BLaER1 treated with 17β-estradiol and CSF1 and Interleukin-3, amounts not matched to agents 10 nM and 100 nM (cell line): ENCODE measurements around the gene FRAT1.

Experiments used
- H3K27ac ChIP-seq, 11 experiments: shearing (Covaris generic); formaldehyde crosslinking; 2 replicates each; pipeline ENCODE4 v1.8.1; 2022
- H3K27me3 ChIP-seq, 11 experiments: shearing (Covaris generic); formaldehyde crosslinking; 2 replicates each; pipeline ENCODE4 v1.8.1; 2022
- H3K36me3 ChIP-seq, 11 experiments: shearing (Covaris generic); formaldehyde crosslinking; 2 replicates each; pipeline ENCODE4 v1.8.1; 2022
- H3K4me1 ChIP-seq, 10 experiments: shearing (Covaris generic); formaldehyde crosslinking; 2 replicates each; pipeline ENCODE4 v1.8.1; 2022
- H3K4me2 ChIP-seq, 11 experiments: shearing (Covaris generic); formaldehyde crosslinking; 2 replicates each; pipeline ENCODE4 v1.8.1; 2022
- H3K4me3 ChIP-seq, 10 experiments: shearing (Covaris generic); formaldehyde crosslinking; 2 replicates each; pipeline ENCODE4 v1.8.1; 2022
- H3K9ac ChIP-seq, 11 experiments: shearing (Covaris generic); formaldehyde crosslinking; 2 replicates each; pipeline ENCODE4 v1.8.1; 2022
- H3K9me3 ChIP-seq, 11 experiments: shearing (Covaris generic); formaldehyde crosslinking; replicated peaks in 1 of 11; 2 replicates each; pipeline ENCODE4 v1.8.1; 2022
- H4K20me1 ChIP-seq, 11 experiments: shearing (Covaris generic); formaldehyde crosslinking; 2 replicates each; pipeline ENCODE4 v1.8.1; 2022
- Cebpa-rat ChIP-seq, 11 experiments: shearing (Covaris generic); IDR thresholded peaks; 2 replicates each; pipeline ENCODE4 v1.8.1; 2022

FRAT1 gene

GRCh38 chr10:97318772-97319651 lies at the start of gene FRAT1:
FRAT1 (plus strand) TSS chr10:97319271; CDS start chr10:97319454, 183 bp downstream.
- Histone ChIP-seq H3K9me3 (no peaks in the 10 kb centered on the region), H3K9ac (peak within 1 kb of the TSS; percentile 96 to 100 (median 99)), H3K4me2 (peak within 1 kb of the TSS; percentile 71 to 99 (median 95)), H3K4me1 (peaks cover 36 to 70% (median 48%) of the 10 kb centered on the region in 10 experiments), H3K27me3 (peaks cover 0 to 7% (median 0%) of the 10 kb centered on the region in 11 experiments; a peak in 2 of 22 replicates), H4K20me1 (peaks cover 6 to 42% (median 22%) of the 10 kb centered on the region in 11 experiments; a peak in 15 of 22 replicates), H3K4me3 (peak within 1 kb of the TSS; percentile 82 to 100 (median 96)), H3K36me3 (peaks cover 0 to 30% (median 9%) of the 10 kb centered on the region in 11 experiments; a peak in 11 of 22 replicates), H3K27ac (peak within 1 kb of the TSS; percentile 98 to 100 (median 100))
- TF ChIP-seq Cebpa-rat (IDR thresholded peaks at IDR 0.05), result no peak

DNA sequence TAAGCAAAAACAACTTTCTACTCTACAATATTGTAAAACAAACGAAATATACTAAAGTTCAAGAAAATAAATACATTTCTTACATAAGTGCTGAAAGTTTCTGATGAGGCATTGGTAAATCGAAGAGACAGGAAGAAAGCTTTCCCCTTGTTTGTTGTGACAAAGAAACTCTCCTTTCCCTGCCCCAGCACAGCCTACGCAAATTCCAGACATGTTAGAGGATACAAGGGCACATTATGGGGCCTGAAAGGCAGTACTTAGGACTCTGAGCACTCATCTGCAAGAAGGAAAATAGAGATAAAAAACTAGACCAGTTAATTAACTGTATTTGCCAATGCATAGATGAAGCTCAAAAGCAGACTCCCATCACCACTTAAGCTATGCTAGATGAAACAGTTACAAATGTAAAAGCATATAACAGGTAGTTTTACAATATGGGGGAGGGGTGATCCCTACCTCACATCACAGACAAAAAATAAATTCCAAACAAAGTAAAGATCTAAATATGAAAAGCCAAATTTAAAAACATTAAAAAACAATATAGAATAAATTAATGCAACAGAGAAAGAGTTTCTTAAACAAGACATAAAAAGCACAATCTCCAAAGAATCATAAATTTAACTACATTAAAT lies 48.4 kb upstream of the FRAT1 start:
- no peak for TF ChIP-seq Cebpa-rat (IDR thresholded peaks at IDR 0.05)
- Histone ChIP-seq H3K27me3 (no peaks in the 10 kb centered on the region), H3K36me3 (peaks cover 4 to 63% (median 47%) of the 10 kb centered on the region in 11 experiments; a peak in 21 of 22 replicates), H3K4me3 (no peak overlapping the region), H3K4me1 (peaks cover 10 to 27% (median 11%) of the 10 kb centered on the region in 10 experiments), H3K9me3 (peaks cover 15 to 72% (median 63%) of the 10 kb centered on the region in 11 experiments), H3K27ac (peak overlapping the region in 2 of 11 experiments; percentile 15 to 28; a peak in 1 of 22 replicates), H3K9ac (no peak overlapping the region), H3K4me2 (peak overlapping the region in 3 of 11 experiments; percentile 9 to 56 (median 16); a peak in 2 of 22 replicates), H4K20me1 (no peaks in the 10 kb centered on the region)

DNA sequence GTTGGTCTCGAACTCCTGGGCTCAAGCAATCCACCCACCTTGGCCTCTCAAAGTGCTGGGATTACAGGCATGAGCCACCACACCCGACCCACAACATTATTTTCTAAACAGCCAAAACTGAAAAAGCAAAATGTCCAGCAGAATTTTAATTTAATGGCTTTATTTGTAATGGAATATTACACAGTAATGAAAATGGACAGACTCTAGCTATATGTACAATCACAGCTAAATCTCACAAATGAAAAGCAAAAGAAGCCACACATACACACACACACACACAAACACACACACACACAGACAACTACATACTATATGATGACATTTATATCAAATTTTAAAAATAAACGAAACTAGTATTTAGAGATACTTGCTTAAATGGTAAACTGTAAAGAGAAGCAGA lies 45.4 kb upstream of the FRAT1 start:
- peak overlapping the region in 1 of 11 experiments; percentile 67; a peak in 1 of 22 replicates for H3K9ac ChIP-seq
- peak overlapping the region in 6 of 11 experiments; percentile 63 to 93 (median 78); a peak in 9 of 22 replicates for H3K4me2 ChIP-seq
- no peak for TF ChIP-seq Cebpa-rat (IDR thresholded peaks at IDR 0.05)
- H4K20me1 ChIP-seq, result no peaks in the 10 kb centered on the region; a peak in 1 of 22 replicates
- peak overlapping the region in 10 of 11 experiments; percentile 66 to 89 (median 84); a peak in 18 of 22 replicates for H3K27ac ChIP-seq
- peaks cover 21 to 38% (median 23%) of the 10 kb centered on the region in 10 experiments for H3K4me1 ChIP-seq
- no peaks in the 10 kb centered on the region for H3K27me3 ChIP-seq
- H3K9me3 ChIP-seq, result peaks cover 0 to 42% (median 34%) of the 10 kb centered on the region in 11 experiments; a peak in 17 of 22 replicates
- H3K36me3 ChIP-seq, result peaks cover 0 to 32% (median 17%) of the 10 kb centered on the region in 11 experiments; a peak in 16 of 22 replicates
- no peak overlapping the region for H3K4me3 ChIP-seq

- Histone ChIP-seq H3K4me2 (peak overlapping the region; percentile 63 to 93 (median 82)), H3K9ac (peak overlapping the region; percentile 22 to 80 (median 71); a peak in 20 of 22 replicates)
These were observed 44.2 kb upstream of the FRAT1 start for GRCh38 chr10:97274828-97275227.

GRCh38 chr10:97277551-97277950 lies 41.5 kb upstream of the FRAT1 start:
- peak overlapping the region; percentile 64 to 98 (median 94) for H3K27ac ChIP-seq
- H3K4me1 ChIP-seq, result peaks cover 58 to 62% (median 60%) of the 10 kb centered on the region in 10 experiments
- H4K20me1 ChIP-seq, result no peaks in the 10 kb centered on the region; a peak in 1 of 22 replicates
- H3K4me2 ChIP-seq, result peak overlapping the region; percentile 72 to 96 (median 86)
- H3K9me3 ChIP-seq, result peaks cover 0 to 16% (median 13%) of the 10 kb centered on the region in 11 experiments; a peak in 10 of 22 replicates
- peak overlapping the region in 8 of 10 experiments; percentile 17 to 44 (median 34); a peak in 13 of 20 replicates for H3K4me3 ChIP-seq
- H3K36me3 ChIP-seq, result peaks cover 0 to 17% (median 10%) of the 10 kb centered on the region in 11 experiments; a peak in 13 of 22 replicates
- no peak for TF ChIP-seq Cebpa-rat (IDR thresholded peaks at IDR 0.05)
- peak overlapping the region; percentile 69 to 88 (median 82) for H3K9ac ChIP-seq
- no peaks in the 10 kb centered on the region for H3K27me3 ChIP-seq

More at GRCh38 chr10:97274828-97275227, 44.2 kb upstream of the FRAT1 start:
- Histone ChIP-seq H3K9me3 (peaks cover 0 to 37% (median 31%) of the 10 kb centered on the region in 11 experiments; a peak in 15 of 22 replicates), H3K27ac (peak overlapping the region; percentile 22 to 89 (median 84); a peak in 21 of 22 replicates), H3K36me3 (peaks cover 0 to 28% (median 16%) of the 10 kb centered on the region in 11 experiments; a peak in 14 of 22 replicates), H3K4me3 (peak overlapping the region in 4 of 10 experiments; percentile 26 to 44 (median 38); a peak in 3 of 20 replicates), H4K20me1 (no peaks in the 10 kb centered on the region; a peak in 1 of 22 replicates), H3K27me3 (no peaks in the 10 kb centered on the region), H3K4me1 (peaks cover 30 to 48% (median 33%) of the 10 kb centered on the region in 10 experiments)
- TF ChIP-seq Cebpa-rat (IDR thresholded peaks at IDR 0.05), result no peak

DNA sequence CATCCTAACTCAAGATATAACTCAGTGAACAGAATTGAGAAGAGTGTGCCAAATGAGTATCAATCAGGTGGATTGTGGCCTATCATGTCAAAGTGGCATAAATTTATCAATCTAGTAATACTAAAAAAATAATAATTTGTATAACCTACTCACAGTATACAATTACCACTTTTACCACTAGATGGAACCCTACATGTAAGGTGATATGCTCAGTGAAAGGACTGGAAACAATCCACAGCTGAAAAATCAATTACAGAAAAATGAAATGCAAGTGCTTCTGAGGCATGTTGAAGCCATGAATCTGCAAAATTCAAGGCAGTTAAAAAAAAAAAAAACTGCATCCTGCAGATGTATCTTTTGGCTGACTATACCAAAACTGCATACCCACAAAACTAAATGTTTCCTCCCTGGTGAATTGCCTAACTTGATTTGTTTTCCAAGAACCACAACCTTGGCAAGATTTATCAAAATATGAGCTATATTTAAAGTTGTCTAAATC lies 40.5 kb upstream of the FRAT1 start:
- TF ChIP-seq Cebpa-rat (IDR thresholded peaks at IDR 0.05), result peak in 4 of 11 experiments; percentile 37 to 82 (median 70); a peak in 9 of 22 replicates
- peak overlapping the region in 9 of 10 experiments; percentile 17 to 44 (median 39); a peak in 10 of 20 replicates for H3K4me3 ChIP-seq
- peak overlapping the region; percentile 74 to 98 (median 94) for H3K27ac ChIP-seq
- no peaks in the 10 kb centered on the region for H3K27me3 ChIP-seq
- H4K20me1 ChIP-seq, result no peaks in the 10 kb centered on the region; a peak in 1 of 22 replicates
- peaks cover 66 to 72% (median 69%) of the 10 kb centered on the region in 10 experiments for H3K4me1 ChIP-seq
- H3K9me3 ChIP-seq, result peaks cover 0 to 7% (median 5%) of the 10 kb centered on the region in 11 experiments; a peak in 10 of 22 replicates
- H3K36me3 ChIP-seq, result peaks cover 0 to 8% (median 6%) of the 10 kb centered on the region in 11 experiments; a peak in 12 of 22 replicates
- peak overlapping the region; percentile 72 to 96 (median 86) for H3K4me2 ChIP-seq
- H3K9ac ChIP-seq, result peak overlapping the region; percentile 72 to 88 (median 82)

- H3K4me1 ChIP-seq, result peaks cover 67 to 75% (median 73%) of the 10 kb centered on the region in 10 experiments
- TF ChIP-seq Cebpa-rat (IDR thresholded peaks at IDR 0.05), result peak in 10 of 11 experiments; percentile 69 to 93 (median 85); a peak in 19 of 22 replicates
- no peaks in the 10 kb centered on the region for H3K27me3 ChIP-seq
- H3K4me2 ChIP-seq, result peak overlapping the region; percentile 72 to 96 (median 86)
- no peaks in the 10 kb centered on the region; a peak in 1 of 22 replicates for H3K9me3 ChIP-seq
- peaks cover 0 to 12% (median 5%) of the 10 kb centered on the region in 11 experiments; a peak in 6 of 22 replicates for H3K36me3 ChIP-seq
- peak overlapping the region in 8 of 10 experiments; percentile 12 to 41 (median 31); a peak in 10 of 20 replicates for H3K4me3 ChIP-seq
- H3K9ac ChIP-seq, result peak overlapping the region; percentile 72 to 88 (median 82)
- peak overlapping the region; percentile 74 to 98 (median 94) for H3K27ac ChIP-seq
- no peaks in the 10 kb centered on the region; a peak in 1 of 22 replicates for H4K20me1 ChIP-seq
These were observed 39.8 kb upstream of the FRAT1 start for GRCh38 chr10:97279121-97279815.
